Smooth muscle cell (in vitro differentiated cells): ENCODE data around the gene TTC23. TPM values are rescaled to one million over a fixed set of nuclear protein-coding genes. Genes with fewer than 3 reads are reported as not detected.

Experiments
- DNase-seq: peaks from one replicate; lab custom pipeline; 2025; ENCODE audit not compliant: unreplicated experiment; lab: John Stamatoyannopoulos, UW
- H2AFZ ChIP-seq: fragments of 200-600 bp; sonication (generic); 2 replicates; pipeline ENCODE4 v1.6.0; 2016; ENCODE audit warnings: antibody characterized with exemption, low read depth, mild to moderate bottlenecking
- H3F3A ChIP-seq: fragments of 200-600 bp; sonication (generic); 2 replicates; pipeline ENCODE4 v1.6.0; 2017; ENCODE audit warnings: antibody characterized with exemption, low read depth
- H3K27ac ChIP-seq: fragments of 200-600 bp; sonication (generic); 2 replicates; pipeline ENCODE4 v1.5.1; 2016; ENCODE audit warnings: low read depth, mild to moderate bottlenecking
- H3K27me3 ChIP-seq: fragments of 200-600 bp; sonication (generic); 2 replicates; pipeline ENCODE4 v1.6.1; 2016; ENCODE audit warnings: low read depth, mild to moderate bottlenecking
- H3K36me3 ChIP-seq: fragments of 200-600 bp; sonication (generic); 2 replicates; pipeline ENCODE4 v1.5.1; 2016; ENCODE audit warnings: low read depth
- H3K4me1 ChIP-seq: fragments of 200-600 bp; sonication (generic); 2 replicates; pipeline ENCODE4 v1.5.1; 2016; ENCODE audit warnings: low read depth
- H3K4me2 ChIP-seq: fragments of 200-600 bp; sonication (generic); 2 replicates; pipeline ENCODE4 v1.6.0; 2016; ENCODE audit warnings: mild to moderate bottlenecking
- H3K4me3 ChIP-seq: fragments of 200-600 bp; sonication (generic); 2 replicates; pipeline ENCODE4 v1.5.1; 2016; ENCODE audit warnings: mild to moderate bottlenecking
- H3K79me2 ChIP-seq: fragments of 200-600 bp; sonication (generic); 2 replicates; pipeline ENCODE4 v1.6.0; 2016; ENCODE audit warnings: low read depth, mild to moderate bottlenecking
- H3K9ac ChIP-seq: fragments of 200-600 bp; sonication (generic); 2 replicates; pipeline ENCODE4 v1.6.0; 2016; ENCODE audit warnings: low read depth
- H3K9me3 ChIP-seq: fragments of 200-600 bp; sonication (generic); replicated peaks from 2 replicates; pipeline ENCODE4 v1.5.1; 2016; ENCODE audit warnings: low read depth
- H4K20me1 ChIP-seq: fragments of 200-600 bp; sonication (generic); 2 replicates; pipeline ENCODE4 v1.6.0; 2016; ENCODE audit warnings: low read depth
- WGBS: methylation state at CpG from one replicate; pipeline ENCODE4 v1.1.7; 2016; ENCODE audit warnings: low lambda C conversion rate; 5-methylcytosine and 5-hydroxymethylcytosine counted together
- polyA plus RNA-seq: library from polyadenylated mRNA; unstranded; fragments of >200 nt; fragmentation: Nextera tagmentation; extraction: Ambion mirVana; gene quantifications from 2 replicates; pipeline ENCODE4 v1.2.1, GENCODE V29; 2016
- total RNA-seq: library from RNA; depleted of rRNA; stranded (reverse); fragments of >200 nt; gene quantifications from 2 replicates; pipeline ENCODE4 v1.2.3, GENCODE V29; 2014
- TF ChIP-seq, protein P1 (sequence below): fragments of 200-600 bp; sonication (generic); IDR thresholded peaks from 2 replicates; pipeline ENCODE4 v1.5.1; 2017; ENCODE audit warnings: borderline replicate concordance, mild to moderate bottlenecking, antibody characterized with exemption; ENCODE audit not compliant: insufficient read depth, poor library complexity, severe bottlenecking

Gene TTC23
- total and polyA plus RNA-seq, 2 experiments from 2014 or later: 25.0 to 45.4 TPM

DNA sequence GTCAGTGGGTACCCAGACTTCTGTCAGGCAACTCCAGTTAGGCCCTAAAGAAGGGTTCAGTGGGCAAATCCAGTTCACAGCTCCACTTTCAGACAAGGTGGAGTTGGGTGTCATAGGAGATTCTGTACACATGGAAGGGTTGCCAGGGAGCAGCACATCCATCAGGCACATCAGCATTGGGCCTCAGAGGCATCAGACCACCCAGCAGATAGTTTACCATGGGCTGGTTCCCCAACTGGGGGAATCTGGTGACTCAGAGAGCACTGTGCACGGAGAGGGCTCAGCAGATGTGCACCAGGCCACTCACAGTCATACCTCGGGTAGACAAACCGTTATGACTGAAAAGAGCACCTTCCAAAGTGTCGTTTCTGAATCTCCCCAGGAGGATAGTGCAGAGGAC is 117.3 kb downstream of the TTC23 start:
- WGBS: 85% methylated on average over 4 of the region's 4 CpGs
- H3K4me1 ChIP-seq: no peaks in the 10 kb centered on the region
- H3K36me3 ChIP-seq: no peaks in the 10 kb centered on the region
- no peak overlapping the region for H3K27ac ChIP-seq
- no peak for DNase-seq
- H3K27me3 ChIP-seq: no peaks in the 10 kb centered on the region
- no peak overlapping the region for H3K9ac ChIP-seq
- TF ChIP-seq, protein P1, sequence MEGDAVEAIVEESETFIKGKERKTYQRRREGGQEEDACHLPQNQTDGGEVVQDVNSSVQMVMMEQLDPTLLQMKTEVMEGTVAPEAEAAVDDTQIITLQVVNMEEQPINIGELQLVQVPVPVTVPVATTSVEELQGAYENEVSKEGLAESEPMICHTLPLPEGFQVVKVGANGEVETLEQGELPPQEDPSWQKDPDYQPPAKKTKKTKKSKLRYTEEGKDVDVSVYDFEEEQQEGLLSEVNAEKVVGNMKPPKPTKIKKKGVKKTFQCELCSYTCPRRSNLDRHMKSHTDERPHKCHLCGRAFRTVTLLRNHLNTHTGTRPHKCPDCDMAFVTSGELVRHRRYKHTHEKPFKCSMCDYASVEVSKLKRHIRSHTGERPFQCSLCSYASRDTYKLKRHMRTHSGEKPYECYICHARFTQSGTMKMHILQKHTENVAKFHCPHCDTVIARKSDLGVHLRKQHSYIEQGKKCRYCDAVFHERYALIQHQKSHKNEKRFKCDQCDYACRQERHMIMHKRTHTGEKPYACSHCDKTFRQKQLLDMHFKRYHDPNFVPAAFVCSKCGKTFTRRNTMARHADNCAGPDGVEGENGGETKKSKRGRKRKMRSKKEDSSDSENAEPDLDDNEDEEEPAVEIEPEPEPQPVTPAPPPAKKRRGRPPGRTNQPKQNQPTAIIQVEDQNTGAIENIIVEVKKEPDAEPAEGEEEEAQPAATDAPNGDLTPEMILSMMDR: no peak
- no peaks in the 10 kb centered on the region for H3F3A ChIP-seq
- no peaks in the 10 kb centered on the region for H3K79me2 ChIP-seq
- no peak overlapping the region for H2AFZ ChIP-seq
- no peak overlapping the region for H3K4me3 ChIP-seq
- H3K9me3 ChIP-seq: no peaks in the 10 kb centered on the region
- H3K4me2 ChIP-seq: no peak overlapping the region
- no peaks in the 10 kb centered on the region for H4K20me1 ChIP-seq

DNA sequence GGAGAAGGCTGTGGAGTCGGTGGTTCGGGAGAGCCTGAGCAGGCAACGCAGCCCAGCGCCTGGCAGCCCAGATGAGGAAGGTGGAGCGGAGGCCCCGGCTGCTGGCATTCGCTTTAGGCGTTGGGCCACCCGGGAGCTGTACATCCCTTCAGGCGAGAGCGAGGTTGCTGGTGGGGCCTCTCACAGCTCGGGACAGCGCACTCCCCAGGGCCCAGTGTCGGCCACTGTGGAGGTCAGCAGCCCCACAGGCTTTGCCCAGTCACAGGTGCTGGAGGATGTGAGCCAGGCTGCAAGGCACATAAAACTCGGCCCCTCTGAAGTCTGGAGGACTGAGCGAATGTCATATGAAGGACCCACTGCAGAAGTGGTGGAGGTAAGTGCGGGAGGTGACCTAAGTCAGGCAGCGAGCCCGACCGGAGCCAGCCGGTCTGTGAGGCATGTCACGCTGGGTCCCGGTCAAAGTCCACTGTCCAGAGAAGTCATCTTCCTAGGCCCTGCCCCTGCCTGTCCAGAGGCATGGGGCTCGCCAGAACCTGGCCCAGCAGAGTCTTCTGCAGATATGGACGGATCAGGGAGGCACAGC is 117.8 kb downstream of the TTC23 start:
- H3K79me2 ChIP-seq: no peaks in the 10 kb centered on the region
- no peak overlapping the region for H3K4me2 ChIP-seq
- no peak overlapping the region for H3K9ac ChIP-seq
- no peak overlapping the region for H2AFZ ChIP-seq
- H3F3A ChIP-seq: no peaks in the 10 kb centered on the region
- no peaks in the 10 kb centered on the region for H3K36me3 ChIP-seq
- no peak for DNase-seq
- no peaks in the 10 kb centered on the region for H3K27me3 ChIP-seq
- H3K9me3 ChIP-seq: no peaks in the 10 kb centered on the region
- TF ChIP-seq, protein P1: no peak
- 94% methylated on average over 25 of the region's 25 CpGs for WGBS
- no peak overlapping the region for H3K27ac ChIP-seq
- no peaks in the 10 kb centered on the region for H4K20me1 ChIP-seq
- H3K4me1 ChIP-seq: no peaks in the 10 kb centered on the region
- H3K4me3 ChIP-seq: no peak overlapping the region

DNA sequence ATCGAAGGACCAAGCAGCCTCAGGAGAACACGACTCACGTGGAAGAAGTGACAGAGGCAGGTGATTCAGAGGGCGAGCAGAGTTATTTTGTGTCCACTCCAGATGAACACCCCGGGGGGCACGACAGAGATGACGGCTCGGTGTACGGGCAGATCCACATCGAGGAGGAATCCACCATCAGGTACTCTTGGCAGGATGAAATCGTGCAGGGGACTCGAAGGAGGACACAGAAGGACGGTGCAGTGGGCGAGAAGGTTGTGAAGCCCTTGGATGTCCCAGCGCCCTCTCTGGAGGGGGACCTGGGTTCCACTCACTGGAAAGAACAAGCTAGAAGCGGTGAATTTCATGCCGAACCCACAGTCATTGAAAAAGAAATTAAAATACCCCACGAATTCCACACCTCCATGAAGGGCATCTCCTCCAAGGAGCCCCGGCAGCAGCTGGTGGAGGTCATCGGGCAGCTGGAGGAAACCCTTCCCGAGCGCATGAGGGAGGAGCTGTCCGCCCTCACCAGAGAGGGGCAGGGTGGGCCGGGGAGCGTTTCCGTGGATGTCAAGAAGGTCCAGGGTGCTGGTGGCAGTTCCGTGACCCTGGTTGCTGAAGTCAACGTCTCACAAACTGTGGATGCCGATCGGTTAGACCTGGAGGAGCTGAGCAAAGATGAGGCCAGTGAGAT is 118.5 kb downstream of the TTC23 start:
- TF ChIP-seq, protein P1: no peak
- H3K27me3 ChIP-seq: no peaks in the 10 kb centered on the region

DNA sequence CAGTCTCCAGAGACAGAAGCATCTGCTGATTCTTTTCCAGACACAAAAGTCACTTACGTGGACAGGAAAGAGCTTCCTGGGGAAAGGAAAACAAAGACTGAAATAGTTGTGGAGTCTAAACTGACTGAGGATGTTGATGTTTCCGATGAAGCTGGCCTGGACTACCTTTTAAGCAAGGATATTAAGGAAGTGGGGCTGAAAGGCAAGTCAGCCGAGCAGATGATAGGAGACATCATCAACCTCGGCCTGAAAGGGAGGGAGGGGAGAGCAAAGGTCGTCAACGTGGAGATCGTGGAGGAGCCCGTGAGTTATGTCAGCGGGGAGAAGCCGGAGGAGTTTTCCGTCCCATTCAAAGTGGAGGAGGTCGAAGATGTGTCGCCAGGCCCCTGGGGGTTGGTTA is 119.1 kb downstream of the TTC23 start:
- no peaks in the 10 kb centered on the region for H3K79me2 ChIP-seq
- no peaks in the 10 kb centered on the region for H4K20me1 ChIP-seq
- no peak overlapping the region for H3K9ac ChIP-seq
- H3K4me2 ChIP-seq: no peak overlapping the region
- H3K27me3 ChIP-seq: no peaks in the 10 kb centered on the region
- H3K4me1 ChIP-seq: no peaks in the 10 kb centered on the region
- H3K4me3 ChIP-seq: no peak overlapping the region
- no peaks in the 10 kb centered on the region for H3F3A ChIP-seq
- no peaks in the 10 kb centered on the region for H3K36me3 ChIP-seq
- DNase-seq: no peak
- WGBS: 93% methylated on average over 13 of the region's 13 CpGs
- no peak overlapping the region for H3K27ac ChIP-seq
- TF ChIP-seq, protein P1: no peak
- H2AFZ ChIP-seq: no peak overlapping the region
- H3K9me3 ChIP-seq: no peaks in the 10 kb centered on the region

More for the DNA sequence above, 118.5 kb downstream of the TTC23 start:
- Histone ChIP-seq H3K4me2 (no peak overlapping the region), H3K27ac (no peak overlapping the region), H3K4me3 (no peak overlapping the region), H4K20me1 (no peaks in the 10 kb centered on the region), H3K79me2 (no peaks in the 10 kb centered on the region), H2AFZ (no peak overlapping the region), H3K36me3 (no peaks in the 10 kb centered on the region), H3K9me3 (no peaks in the 10 kb centered on the region), H3F3A (no peaks in the 10 kb centered on the region), H3K4me1 (no peaks in the 10 kb centered on the region), H3K9ac (no peak overlapping the region)
- DNase-seq: no peak
- WGBS: 97% methylated on average over 30 of the region's 30 CpGs
